ENCODE measurements around the gene LDLRAD3. TPM values are rescaled to one million over a fixed set of nuclear protein-coding genes. Genes with fewer than 3 reads are reported as not detected.

The LDLRAD3 gene
- total and polyA plus RNA-seq, 9 donors = 14.5 to 32.4 (median 17.2) TPM

GRCh38 chr11:36233204-36233603, 289.3 kb downstream of the LDLRAD3 start:
- intact Hi-C loops (cut with DNase I) = no loop called here
- no peak overlapping the region for H3K27ac ChIP-seq
- no peak for TF ChIP-seq CTCF (IDR thresholded peaks at IDR 0.05)
- no peak for TF ChIP-seq EP300 (IDR thresholded peaks at IDR 0.05)
- no peak for TF ChIP-seq POLR2A (IDR thresholded peaks at IDR 0.05)
- H3K36me3 ChIP-seq = no peaks in the 10 kb centered on the region
- no peaks in the 10 kb centered on the region for H3K27me3 ChIP-seq
- H3K4me3 ChIP-seq = no peak overlapping the region
- H3K9me3 ChIP-seq = no peaks in the 10 kb centered on the region
- no peak for DNase-seq
- H3K4me1 ChIP-seq (ENCODE audit: insufficient read depth) = peaks cover 4% of the 10 kb centered on the region
- WGBS, 3 donors = 48 to 56% (median 50%) methylated on average over 3 of the region's 3 CpGs

- Histone ChIP-seq H3K4me3 (no peak overlapping the region), H3K36me3 (no peaks in the 10 kb centered on the region), H3K4me1 (ENCODE audit: insufficient read depth) (peaks cover 4% of the 10 kb centered on the region), H3K9me3 (no peaks in the 10 kb centered on the region), H3K27ac (no peak overlapping the region), H3K27me3 (no peaks in the 10 kb centered on the region)
- no peak for TF ChIP-seq CTCF (IDR thresholded peaks at IDR 0.05)
- TF ChIP-seq EP300 (IDR thresholded peaks at IDR 0.05) = no peak
- no peak for TF ChIP-seq POLR2A (IDR thresholded peaks at IDR 0.05)
- DNase-seq = no peak
- 98 to 100% (median 98%) methylated on average over 2 of the region's 2 CpGs for WGBS, 3 donors
- intact Hi-C loops (cut with DNase I) = no loop called here
These were observed 291.0 kb downstream of the LDLRAD3 start for GRCh38 chr11:36234825-36235224.

- intact Hi-C loops (cut with DNase I) = no loop called here
- DNase-seq = peak in 2 of 5 donors; percentile 35 to 53
- Histone ChIP-seq H3K4me3 (no peak overlapping the region), H3K27me3 (no peaks in the 10 kb centered on the region), H3K9me3 (no peaks in the 10 kb centered on the region), H3K27ac (no peak overlapping the region), H3K4me1 (ENCODE audit: insufficient read depth) (peaks cover 4% of the 10 kb centered on the region), H3K36me3 (no peaks in the 10 kb centered on the region)
- 15 to 42% (median 27%) methylated on average over 3 of the region's 3 CpGs for WGBS, 3 donors
- TF ChIP-seq CTCF (IDR thresholded peaks at IDR 0.05) (no peak), POLR2A (IDR thresholded peaks at IDR 0.05) (no peak), EP300 (IDR thresholded peaks at IDR 0.05) (no peak)
These were observed 291.9 kb downstream of the LDLRAD3 start for GRCh38 chr11:36235750-36236149.

- intact Hi-C loops (cut with DNase I) = no loop called here
- Histone ChIP-seq H3K4me1 (ENCODE audit: insufficient read depth) (peaks cover 4% of the 10 kb centered on the region), H3K36me3 (no peaks in the 10 kb centered on the region), H3K4me3 (no peak overlapping the region), H3K27ac (no peak overlapping the region), H3K27me3 (no peaks in the 10 kb centered on the region), H3K9me3 (no peaks in the 10 kb centered on the region)
- DNase-seq = no peak
- TF ChIP-seq CTCF (IDR thresholded peaks at IDR 0.05) = no peak
- TF ChIP-seq EP300 (IDR thresholded peaks at IDR 0.05) = no peak
- TF ChIP-seq POLR2A (IDR thresholded peaks at IDR 0.05) = no peak
These were observed 293.5 kb downstream of the LDLRAD3 start for GRCh38 chr11:36237391-36237790.

Measured in ovary (tissue), 9 donors.